GM12892 (cell line): ENCODE measurements around the gene SLC30A2.

Source experiments
- DNase-seq: peaks from one replicate; pipeline ENCODE4 v3.0.0; 2011; ENCODE audit not compliant: insufficient read length
- FAIRE-seq: peaks from 2 replicates; lab custom pipeline; 2011; peaks lifted over from hg19 to GRCh38; lab: Jason Lieb, UNC
- POLR2A ChIP-seq: IDR thresholded peaks from 2 replicates; pipeline ENCODE4 v1.6.1; 2011; ENCODE audit warnings: low read depth, low read length, control low read depth
- POLR2AphosphoS5 ChIP-seq: IDR thresholded peaks from 2 replicates; pipeline ENCODE4 v1.6.1; 2011; ENCODE audit warnings: low read depth, low read length, control low read depth
- TAF1 ChIP-seq: IDR thresholded peaks from 2 replicates; pipeline ENCODE4 v1.6.1; 2011; ENCODE audit warnings: low read depth, mild to moderate bottlenecking, control low read depth, low read length, borderline replicate concordance

The SLC30A2 gene

GRCh38 chr1:25997828-25998761 is 47.8 kb downstream of the SLC30A2 start, which contains the start of gene PAFAH2:
Gene PAFAH2, minus strand, starts transcription at chr1:25998063. Its CDS starts 7,247 bp downstream, at chr1:25990816.
- TF ChIP-seq POLR2AphosphoS5 (no peak), TAF1 (peak; percentile 74; the same call in 1 of the 2 replicates), POLR2A (no peak; the same call in 1 of the 2 replicates)
- peak; percentile 83 for DNase-seq
- FAIRE-seq = peak; percentile 98

GRCh38 chr1:25996966-25997827 is 48.7 kb downstream of the SLC30A2 start:
- DNase-seq = no peak
- peak; percentile 27 for FAIRE-seq
- TF ChIP-seq POLR2A (peak; percentile 38; the same call in 1 of the 2 replicates), POLR2AphosphoS5 (no peak), TAF1 (no peak)

GRCh38 chr1:25994402-25995150 is 51.3 kb downstream of the SLC30A2 start:
- no peak for TF ChIP-seq TAF1
- TF ChIP-seq POLR2AphosphoS5 = no peak
- TF ChIP-seq POLR2A = no peak

GRCh38 chr1:25993197-25993951 is 52.5 kb downstream of the SLC30A2 start:
- FAIRE-seq (no peak), DNase-seq (no peak)
- TF ChIP-seq TAF1 (no peak), POLR2A (no peak), POLR2AphosphoS5 (no peak)

More at GRCh38 chr1:25994402-25995150, 51.3 kb downstream of the SLC30A2 start:
- FAIRE-seq (no peak), DNase-seq (no peak)

- no peak for DNase-seq
- TF ChIP-seq TAF1 (no peak), POLR2A (no peak), POLR2AphosphoS5 (no peak)
- no peak for FAIRE-seq
Measured at GRCh38 chr1:25992689-25993171, 53.2 kb downstream of the SLC30A2 start.

GRCh38 chr1:25991937-25992688 is 53.8 kb downstream of the SLC30A2 start:
- DNase-seq = no peak
- no peak for TF ChIP-seq POLR2A
- TF ChIP-seq POLR2AphosphoS5 = no peak
- no peak for TF ChIP-seq TAF1
- no peak for FAIRE-seq

- no peak for DNase-seq
- TF ChIP-seq TAF1 (no peak), POLR2A (no peak), POLR2AphosphoS5 (no peak)
- no peak for FAIRE-seq
Measured at GRCh38 chr1:25990702-25991395, 55.1 kb downstream of the SLC30A2 start.

- TF ChIP-seq POLR2A (no peak), TAF1 (no peak), POLR2AphosphoS5 (no peak)
- FAIRE-seq (no peak), DNase-seq (no peak)
Measured at GRCh38 chr1:25990251-25990650, 55.7 kb downstream of the SLC30A2 start.

GRCh38 chr1:25989440-25990234 is 56.3 kb downstream of the SLC30A2 start:
- TF ChIP-seq TAF1 (no peak), POLR2AphosphoS5 (no peak), POLR2A (no peak)
- DNase-seq = no peak
- FAIRE-seq = no peak
